GM12873 (cell line): ENCODE data around the gene GTF2H1.

Experiments used
- TF ChIP-seq, protein P1 (sequence below): IDR thresholded peaks from 2 replicates; pipeline ENCODE4 v1.5.1; 2012; ENCODE audit warnings: low read depth, mild to moderate bottlenecking, moderate library complexity, low read length, control low read depth; ENCODE audit not compliant: insufficient read depth; ENCODE audit errors: missing control alignments

GTF2H1 gene

DNA sequence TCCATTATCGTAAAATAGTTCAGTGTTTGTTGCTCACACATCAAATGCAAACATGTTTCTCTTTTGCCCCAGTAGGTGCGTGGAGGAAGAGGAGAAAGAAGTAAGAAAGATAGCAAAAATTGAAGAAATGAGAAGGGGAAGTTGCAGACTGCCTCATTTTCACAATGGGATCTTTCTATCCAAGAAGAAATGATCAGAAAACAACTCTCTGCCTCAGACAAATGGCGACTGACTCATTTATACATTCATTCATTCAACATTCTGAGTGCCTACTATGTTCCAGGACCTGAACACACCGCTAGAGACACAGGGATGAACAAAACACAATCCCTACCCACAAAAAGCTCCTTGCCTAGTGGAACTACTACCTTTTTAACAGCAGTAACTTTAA, 794 bp upstream of the GTF2H1 start:
- TF ChIP-seq, protein P1, sequence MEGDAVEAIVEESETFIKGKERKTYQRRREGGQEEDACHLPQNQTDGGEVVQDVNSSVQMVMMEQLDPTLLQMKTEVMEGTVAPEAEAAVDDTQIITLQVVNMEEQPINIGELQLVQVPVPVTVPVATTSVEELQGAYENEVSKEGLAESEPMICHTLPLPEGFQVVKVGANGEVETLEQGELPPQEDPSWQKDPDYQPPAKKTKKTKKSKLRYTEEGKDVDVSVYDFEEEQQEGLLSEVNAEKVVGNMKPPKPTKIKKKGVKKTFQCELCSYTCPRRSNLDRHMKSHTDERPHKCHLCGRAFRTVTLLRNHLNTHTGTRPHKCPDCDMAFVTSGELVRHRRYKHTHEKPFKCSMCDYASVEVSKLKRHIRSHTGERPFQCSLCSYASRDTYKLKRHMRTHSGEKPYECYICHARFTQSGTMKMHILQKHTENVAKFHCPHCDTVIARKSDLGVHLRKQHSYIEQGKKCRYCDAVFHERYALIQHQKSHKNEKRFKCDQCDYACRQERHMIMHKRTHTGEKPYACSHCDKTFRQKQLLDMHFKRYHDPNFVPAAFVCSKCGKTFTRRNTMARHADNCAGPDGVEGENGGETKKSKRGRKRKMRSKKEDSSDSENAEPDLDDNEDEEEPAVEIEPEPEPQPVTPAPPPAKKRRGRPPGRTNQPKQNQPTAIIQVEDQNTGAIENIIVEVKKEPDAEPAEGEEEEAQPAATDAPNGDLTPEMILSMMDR = no peak

DNA sequence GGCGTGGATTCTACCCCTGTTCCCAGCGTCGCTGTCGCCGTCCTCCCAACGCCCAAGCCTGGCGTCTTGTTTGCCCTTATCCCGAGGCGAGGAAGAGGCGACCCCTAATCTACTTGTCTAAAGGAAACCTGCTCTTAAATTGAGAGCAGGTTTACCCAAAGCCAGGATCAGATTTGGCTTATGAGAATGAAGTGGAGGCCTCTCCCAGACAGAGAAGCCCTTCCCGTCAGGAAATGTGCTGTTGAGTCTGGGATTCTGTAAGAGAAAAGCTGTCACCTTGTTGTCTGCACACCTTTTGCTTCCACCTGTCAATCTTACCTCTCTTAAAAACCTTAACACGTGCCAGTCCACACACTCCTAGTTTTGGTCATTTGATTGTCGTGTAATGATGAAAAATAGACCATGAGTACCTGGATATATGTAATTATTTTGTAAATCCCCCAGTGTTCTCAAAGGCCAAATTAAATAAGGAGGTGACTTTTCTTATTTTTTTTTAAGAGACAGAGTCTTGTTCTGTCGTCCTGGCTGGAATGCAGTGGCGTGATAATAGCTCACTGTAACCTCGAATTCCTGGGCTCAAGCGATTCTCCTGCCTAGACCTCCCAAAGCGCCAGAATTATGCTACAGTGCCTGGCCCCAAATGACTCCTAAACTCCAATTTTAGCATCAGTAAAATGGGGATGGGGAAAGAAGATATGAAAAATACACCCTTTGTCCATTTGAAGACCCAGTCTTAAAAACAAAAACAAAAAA, 627 bp downstream of the GTF2H1 start:
- TF ChIP-seq, protein P1 = no peak

DNA sequence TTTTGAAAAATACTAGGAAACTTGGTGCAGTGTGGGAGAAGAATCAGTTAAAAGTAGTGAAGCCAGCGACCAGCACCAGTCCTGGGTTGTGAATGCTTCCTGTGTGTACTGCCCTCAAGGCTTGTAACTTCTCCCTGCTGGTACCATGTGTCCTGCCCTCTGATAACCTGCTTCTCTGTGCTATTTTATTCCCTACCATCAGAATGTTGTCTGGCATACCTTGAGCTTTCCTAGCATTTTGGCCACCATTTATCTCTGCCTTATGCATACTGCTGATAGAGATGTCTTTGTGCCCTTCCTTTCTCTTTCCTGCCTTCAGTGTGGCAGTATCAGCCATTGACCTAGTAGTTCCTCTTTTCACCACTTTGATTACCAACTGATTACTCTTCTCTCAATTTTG, 2.0 kb downstream of the GTF2H1 start:
- TF ChIP-seq, protein P1 = no peak

DNA sequence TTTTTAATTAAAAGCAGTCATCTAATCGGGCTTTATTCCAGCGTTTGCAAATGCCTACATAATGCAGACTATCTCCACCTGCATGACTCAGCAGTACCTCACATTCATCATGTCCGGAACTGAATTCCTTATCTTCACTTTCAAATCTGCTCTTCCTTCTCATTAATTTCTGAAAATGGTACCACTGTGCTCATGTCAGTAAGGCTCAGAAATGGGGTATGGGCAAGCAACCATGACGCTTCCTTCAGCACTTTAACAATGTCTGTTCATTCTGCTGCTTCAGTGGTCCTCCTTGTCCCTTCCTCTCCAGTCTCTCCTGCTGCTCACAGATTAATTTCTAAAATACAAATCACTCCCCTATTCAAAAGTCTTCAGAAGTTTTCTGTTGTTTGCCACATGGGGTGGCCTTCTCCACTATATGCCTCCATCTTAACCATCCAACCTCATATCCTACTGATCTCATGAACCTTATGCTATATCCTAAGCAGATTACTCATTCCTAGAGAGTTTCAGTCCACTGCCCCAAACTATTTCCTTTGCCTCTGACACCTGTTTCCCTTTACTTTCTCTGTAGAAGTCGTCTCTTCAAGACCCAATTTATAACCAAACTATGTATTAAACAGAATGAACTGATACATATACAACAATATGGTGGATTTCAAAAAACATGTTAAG, 7.0 kb downstream of the GTF2H1 start:
- TF ChIP-seq, protein P1 = no peak

DNA sequence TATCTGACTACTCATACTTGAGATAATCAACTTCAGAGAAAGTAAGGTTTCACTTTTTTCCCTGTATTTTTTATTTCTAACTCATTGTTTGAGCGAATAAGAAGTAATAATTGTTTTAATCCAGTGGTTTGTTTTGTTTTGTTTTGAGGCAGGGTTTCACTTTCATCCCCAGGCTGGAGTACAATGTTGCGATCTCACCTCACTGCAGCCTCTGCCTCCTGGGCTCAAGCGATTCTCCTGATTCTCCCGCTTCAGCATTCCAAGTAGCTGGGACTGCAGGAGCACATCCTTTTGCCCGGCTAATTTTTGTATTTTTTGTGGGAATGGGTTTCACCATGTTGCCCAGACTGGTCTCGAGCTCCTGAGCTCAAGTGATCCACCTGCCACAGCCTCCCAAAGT, 8.6 kb downstream of the GTF2H1 start:
- TF ChIP-seq, protein P1 = no peak

DNA sequence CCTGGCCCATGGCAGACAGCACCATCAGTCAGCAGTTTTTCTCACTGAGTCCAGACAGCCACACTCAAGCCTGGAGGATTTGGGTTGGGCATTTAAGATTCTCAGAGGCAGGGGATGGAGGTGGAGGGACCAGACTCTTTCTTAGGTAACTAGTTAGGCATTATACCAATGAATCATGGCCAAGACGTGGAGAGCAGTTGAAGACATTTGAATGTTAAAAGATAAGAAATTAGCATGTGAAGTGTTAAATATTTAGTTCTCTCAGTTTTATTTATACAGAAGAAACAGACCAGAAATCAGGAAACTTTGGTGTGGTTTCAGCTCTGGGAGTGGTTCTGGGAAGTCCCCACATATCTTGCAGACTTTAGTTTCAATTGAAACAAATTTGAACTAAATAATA, 9.9 kb downstream of the GTF2H1 start:
- TF ChIP-seq, protein P1 = no peak

DNA sequence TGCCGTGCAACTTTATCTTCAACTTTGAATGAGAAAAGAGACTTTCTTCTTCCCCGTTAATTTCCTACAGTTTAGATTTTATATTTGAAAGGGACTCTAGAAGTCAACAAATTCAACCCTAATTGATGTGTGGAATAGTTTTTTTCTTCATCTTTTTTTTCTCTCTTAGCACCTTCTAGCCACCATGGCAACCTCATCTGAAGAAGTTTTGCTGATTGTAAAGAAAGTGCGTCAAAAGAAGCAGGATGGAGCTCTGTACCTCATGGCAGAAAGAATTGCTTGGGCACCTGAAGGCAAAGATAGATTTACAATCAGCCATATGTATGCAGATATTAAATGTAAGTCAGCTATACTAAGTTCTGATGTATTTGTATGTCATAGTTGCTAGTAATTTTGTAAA, 10.5 kb downstream of the GTF2H1 start:
- TF ChIP-seq, protein P1 = no peak
